ENCODE data around the gene KRT74.

- TF ChIP-seq CTCF (IDR thresholded peaks at IDR 0.05) (no peak), POLR2A (IDR thresholded peaks at IDR 0.05) (no peak)
Measured at GRCh38 chr12:52600475-52600874, 26.8 kb upstream of the KRT74 start.
